Erythroblast (primary cell): ENCODE results near the gene OSM.

Experiments
- GATA1 ChIP-seq: IDR thresholded peaks from 2 replicates; pipeline ENCODE4 v1.6.1; 2011; ENCODE audit warnings: low read depth, mild to moderate bottlenecking, control low read depth, low read length, moderate library complexity
- POLR2A ChIP-seq: IDR thresholded peaks from 2 replicates; pipeline ENCODE4 v1.6.1; 2011; ENCODE audit warnings: mild to moderate bottlenecking, low read length

GRCh38 chr22:30305519-30305905, 38.9 kb upstream of the OSM start:
- TF ChIP-seq POLR2A, result no peak
- TF ChIP-seq GATA1, result no peak
